ENCODE measurements around the gene CDCA4.

CDCA4 gene

DNA sequence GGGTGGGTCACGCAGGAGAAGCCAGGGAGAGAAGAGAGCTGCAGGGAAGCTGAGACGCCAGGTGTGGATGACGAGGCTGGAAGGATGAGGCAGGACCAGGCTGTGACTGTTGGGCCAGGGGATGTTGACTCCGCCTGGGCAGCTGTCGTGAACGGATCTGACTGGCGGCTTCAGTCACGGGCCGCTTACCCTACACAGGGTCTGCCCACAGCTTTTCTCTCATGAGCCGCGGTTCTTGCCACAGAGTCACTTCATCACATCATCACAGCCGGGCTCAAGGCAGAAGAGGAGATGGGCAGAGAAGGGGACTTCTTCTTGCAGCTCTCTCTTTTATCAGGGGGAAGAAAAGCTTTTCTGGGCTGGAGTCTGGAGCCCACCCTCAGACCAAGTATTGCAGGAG, 27.6 kb downstream of the CDCA4 start:
- no peak overlapping the region for H3K27ac ChIP-seq

GRCh38 chr14:104992501-104992900, 28.4 kb downstream of the CDCA4 start:
- H3K4me1 ChIP-seq: no peaks in the 10 kb centered on the region
- H3K27me3 ChIP-seq (ENCODE audit: control insufficient read depth, insufficient read depth, low read length): no peaks in the 10 kb centered on the region
- H3K4me2 ChIP-seq (ENCODE audit: low read length): no peak overlapping the region
- H3K9ac ChIP-seq: no peak overlapping the region
- no peak overlapping the region for H3K4me3 ChIP-seq (ENCODE audit: low read depth, low read length)
- H3K36me3 ChIP-seq (ENCODE audit: control insufficient read depth, insufficient read depth, low read length): no peaks in the 10 kb centered on the region
- H3K9me3 ChIP-seq (ENCODE audit: control insufficient read depth, low read length): no peaks in the 10 kb centered on the region
- H3K79me2 ChIP-seq: no peaks in the 10 kb centered on the region
- TF ChIP-seq, protein P1, sequence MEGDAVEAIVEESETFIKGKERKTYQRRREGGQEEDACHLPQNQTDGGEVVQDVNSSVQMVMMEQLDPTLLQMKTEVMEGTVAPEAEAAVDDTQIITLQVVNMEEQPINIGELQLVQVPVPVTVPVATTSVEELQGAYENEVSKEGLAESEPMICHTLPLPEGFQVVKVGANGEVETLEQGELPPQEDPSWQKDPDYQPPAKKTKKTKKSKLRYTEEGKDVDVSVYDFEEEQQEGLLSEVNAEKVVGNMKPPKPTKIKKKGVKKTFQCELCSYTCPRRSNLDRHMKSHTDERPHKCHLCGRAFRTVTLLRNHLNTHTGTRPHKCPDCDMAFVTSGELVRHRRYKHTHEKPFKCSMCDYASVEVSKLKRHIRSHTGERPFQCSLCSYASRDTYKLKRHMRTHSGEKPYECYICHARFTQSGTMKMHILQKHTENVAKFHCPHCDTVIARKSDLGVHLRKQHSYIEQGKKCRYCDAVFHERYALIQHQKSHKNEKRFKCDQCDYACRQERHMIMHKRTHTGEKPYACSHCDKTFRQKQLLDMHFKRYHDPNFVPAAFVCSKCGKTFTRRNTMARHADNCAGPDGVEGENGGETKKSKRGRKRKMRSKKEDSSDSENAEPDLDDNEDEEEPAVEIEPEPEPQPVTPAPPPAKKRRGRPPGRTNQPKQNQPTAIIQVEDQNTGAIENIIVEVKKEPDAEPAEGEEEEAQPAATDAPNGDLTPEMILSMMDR (IDR thresholded peaks at IDR 0.05): no peak
- no peak overlapping the region for H2AFZ ChIP-seq
- H3K27ac ChIP-seq: no peak overlapping the region

More for the DNA sequence above, 27.6 kb downstream of the CDCA4 start:
- Histone ChIP-seq H3K4me1 (no peaks in the 10 kb centered on the region), H3K9me3 (ENCODE audit: control insufficient read depth, low read length) (no peaks in the 10 kb centered on the region), H3K27me3 (ENCODE audit: control insufficient read depth, insufficient read depth, low read length) (no peaks in the 10 kb centered on the region), H3K4me2 (ENCODE audit: low read length) (no peak overlapping the region), H3K79me2 (no peaks in the 10 kb centered on the region), H3K9ac (no peak overlapping the region), H3K36me3 (ENCODE audit: control insufficient read depth, insufficient read depth, low read length) (no peaks in the 10 kb centered on the region), H2AFZ (no peak overlapping the region), H3K4me3 (ENCODE audit: low read depth, low read length) (no peak overlapping the region)
- TF ChIP-seq, protein P1 (IDR thresholded peaks at IDR 0.05): no peak

DNA sequence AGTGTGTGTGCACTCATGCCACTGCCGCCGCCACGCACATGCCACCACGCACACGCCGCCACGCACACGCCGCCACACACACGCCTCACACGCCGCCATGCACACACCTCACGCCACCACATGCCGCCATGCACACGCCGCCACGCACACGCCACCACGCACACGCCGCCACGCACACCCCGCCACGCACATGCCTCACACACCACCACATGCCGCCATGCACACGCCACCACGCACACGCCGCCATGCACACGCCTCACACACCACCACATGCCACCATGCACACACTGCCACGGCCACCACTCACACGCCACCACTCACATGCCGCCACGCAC, 29.0 kb downstream of the CDCA4 start:
- Histone ChIP-seq H3K4me1 (peaks cover 3% of the 10 kb centered on the region), H3K27me3 (ENCODE audit: control insufficient read depth, insufficient read depth, low read length) (no peaks in the 10 kb centered on the region), H3K4me2 (ENCODE audit: low read length) (no peak overlapping the region), H3K4me3 (ENCODE audit: low read depth, low read length) (no peak overlapping the region), H2AFZ (no peak overlapping the region), H3K79me2 (no peaks in the 10 kb centered on the region), H3K9me3 (ENCODE audit: control insufficient read depth, low read length) (no peaks in the 10 kb centered on the region), H3K27ac (no peak overlapping the region), H3K9ac (no peak overlapping the region), H3K36me3 (ENCODE audit: control insufficient read depth, insufficient read depth, low read length) (no peaks in the 10 kb centered on the region)
- TF ChIP-seq, protein P1 (IDR thresholded peaks at IDR 0.05): no peak

DNA sequence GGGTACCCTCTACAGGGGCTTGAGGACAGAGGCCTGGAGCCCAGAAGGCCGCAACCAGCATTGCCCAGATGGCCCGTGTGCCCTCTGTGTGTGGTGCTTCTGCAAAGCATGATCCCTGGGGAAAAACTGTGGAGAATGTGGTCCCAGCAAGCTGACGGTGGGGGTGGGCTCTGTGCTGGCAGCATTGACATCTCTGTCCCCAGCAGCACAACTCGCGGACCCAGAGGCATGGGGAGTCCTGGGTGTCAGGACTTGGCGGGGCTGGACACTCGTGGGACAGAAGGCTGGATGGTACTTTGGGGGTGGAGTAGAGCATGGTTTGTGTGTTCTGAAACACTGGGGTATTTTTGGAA, 31.0 kb downstream of the CDCA4 start:
- Histone ChIP-seq H3K27ac (no peak overlapping the region), H3K79me2 (no peaks in the 10 kb centered on the region), H3K4me3 (ENCODE audit: low read depth, low read length) (no peak overlapping the region), H3K4me1 (peaks cover 6% of the 10 kb centered on the region), H3K36me3 (ENCODE audit: control insufficient read depth, insufficient read depth, low read length) (no peaks in the 10 kb centered on the region), H3K9ac (no peak overlapping the region), H3K4me2 (ENCODE audit: low read length) (no peak overlapping the region), H3K9me3 (ENCODE audit: control insufficient read depth, low read length) (no peaks in the 10 kb centered on the region), H3K27me3 (ENCODE audit: control insufficient read depth, insufficient read depth, low read length) (no peaks in the 10 kb centered on the region), H2AFZ (no peak overlapping the region)
- TF ChIP-seq, protein P1 (IDR thresholded peaks at IDR 0.05): no peak

DNA sequence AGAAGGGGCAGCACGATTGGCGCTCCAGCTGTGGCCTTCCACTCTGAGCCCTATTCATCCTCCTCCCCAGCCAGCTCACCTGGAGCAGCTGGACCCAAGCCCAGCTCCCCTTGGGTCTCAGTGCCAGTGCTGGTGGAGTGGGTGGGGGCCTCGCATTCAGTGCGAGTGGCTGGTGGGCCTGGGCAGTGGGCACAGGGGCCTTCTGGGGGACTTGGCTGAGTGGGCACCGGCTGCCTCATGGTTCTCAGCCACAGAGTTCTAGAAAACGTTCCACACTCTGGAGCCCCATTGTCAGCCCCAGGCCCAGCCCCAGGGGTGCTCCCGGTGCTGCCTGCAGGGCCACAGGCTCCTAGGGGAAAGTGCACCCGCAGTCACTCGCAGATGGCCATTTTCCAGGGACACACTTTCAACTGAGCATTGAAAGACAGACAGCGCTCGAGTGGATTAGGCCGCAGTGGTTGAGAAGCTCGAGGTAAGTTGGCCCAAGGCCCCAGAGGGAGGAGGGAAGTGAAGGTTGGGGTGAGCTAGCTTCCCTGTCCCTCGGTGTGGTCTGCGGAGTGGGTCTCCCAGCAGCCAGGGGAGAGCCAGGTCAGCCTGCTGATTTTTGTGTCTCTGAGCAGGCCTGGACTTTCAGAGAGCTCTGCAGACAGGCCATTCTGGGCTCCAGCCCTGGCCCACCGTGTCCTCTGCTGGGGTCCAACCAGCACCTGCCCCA, 31.5 kb downstream of the CDCA4 start:
- H3K4me3 ChIP-seq (ENCODE audit: low read depth, low read length): no peak overlapping the region
- H3K27me3 ChIP-seq (ENCODE audit: control insufficient read depth, insufficient read depth, low read length): no peaks in the 10 kb centered on the region
- no peak overlapping the region for H3K4me2 ChIP-seq (ENCODE audit: low read length)
- H3K36me3 ChIP-seq (ENCODE audit: control insufficient read depth, insufficient read depth, low read length): no peaks in the 10 kb centered on the region
- no peaks in the 10 kb centered on the region for H3K9me3 ChIP-seq (ENCODE audit: control insufficient read depth, low read length)
- H3K9ac ChIP-seq: no peak overlapping the region
- H3K4me1 ChIP-seq: peaks cover 6% of the 10 kb centered on the region
- TF ChIP-seq, protein P1 (IDR thresholded peaks at IDR 0.05): no peak
- no peaks in the 10 kb centered on the region for H3K79me2 ChIP-seq
- no peak overlapping the region for H2AFZ ChIP-seq
- no peak overlapping the region for H3K27ac ChIP-seq

Measured in parathyroid adenoma (tissue), 2 donors.